ENCODE results near the gene INF2. TPM values are rescaled to one million over a fixed set of nuclear protein-coding genes. Genes with fewer than 3 reads are reported as not detected.

Gene INF2
- total RNA-seq, 8 experiments from 2014 or later = 2.4 to 31.1 (median 7.5) TPM

DNA sequence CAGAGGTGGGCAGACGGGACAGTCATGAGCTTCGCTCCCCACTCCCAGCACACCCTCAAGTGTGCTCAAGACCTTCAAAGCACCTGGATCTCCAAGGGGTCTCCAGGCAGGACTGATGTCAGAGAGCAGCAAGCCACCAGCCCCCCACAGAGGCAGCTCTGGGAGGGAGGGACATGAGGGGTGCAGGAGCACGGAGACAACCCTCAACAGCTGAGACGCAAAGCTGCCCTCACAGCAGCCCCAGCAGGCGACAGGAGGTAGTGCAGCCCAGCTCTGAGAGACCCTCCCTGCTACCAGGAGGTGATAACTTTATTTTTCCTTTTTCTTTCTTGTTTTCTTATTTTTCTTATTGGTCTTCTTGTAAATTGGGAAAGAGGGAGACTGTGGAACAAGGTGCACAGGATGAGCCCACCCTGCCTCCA is 81.4 kb downstream of the INF2 start:
- ATAC-seq (replicated peaks in 6 of 8) = no peak
- H3K4me3 ChIP-seq = no peak overlapping the region
- H3K27ac ChIP-seq = no peak overlapping the region
- in situ Hi-C loops (cut with MboI; ENCODE audit: low pct_unique_long_range_greater_than_20kb in 2 of 9, low sequenced_read_pairs in 9 of 9, unreplicated experiment in 9 of 9) = no loop called here
- peaks cover 16% of the 10 kb centered on the region in 2 donors for H3K4me1 ChIP-seq (replicated peaks in 1 of 2)
- WGBS, 10 experiments = 89 to 100% (median 95%) methylated on average over 2 to 5 of the region's 5 CpGs; no CpG with 5 or more reads in 7 of the 10 experiments

DNA sequence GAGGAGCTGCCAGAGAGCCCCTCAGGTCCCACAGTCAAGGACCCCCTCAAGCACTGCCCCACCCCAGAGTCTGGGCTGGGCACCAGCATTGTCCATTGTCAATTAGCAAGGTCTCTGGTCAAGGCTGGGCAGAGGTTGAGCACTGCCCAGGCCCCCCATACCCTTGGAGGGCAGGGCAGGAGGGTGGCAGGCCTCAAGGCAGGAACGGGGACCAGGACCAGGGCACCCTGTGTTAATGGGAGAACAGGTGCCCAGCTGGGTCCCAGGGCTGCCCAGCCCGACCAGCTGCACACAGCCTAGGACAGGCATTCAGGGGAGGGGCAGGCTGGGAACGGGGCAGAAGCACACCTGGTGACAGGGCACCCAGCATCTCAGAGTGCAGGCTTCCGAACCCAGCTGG is 82.0 kb downstream of the INF2 start:
- 100% methylated on average over 1 to 2 of the region's 4 CpGs; no CpG with 5 or more reads in 7 of the 10 experiments for WGBS, 10 experiments
- Histone ChIP-seq H3K4me1 (replicated peaks in 1 of 2) (peaks cover 16% of the 10 kb centered on the region in 2 donors), H3K27ac (no peak overlapping the region), H3K4me3 (no peak overlapping the region)
- in situ Hi-C loops (cut with MboI; ENCODE audit: low pct_unique_long_range_greater_than_20kb in 2 of 9, low sequenced_read_pairs in 9 of 9, unreplicated experiment in 9 of 9) = no loop called here
- no peak for ATAC-seq (replicated peaks in 6 of 8)

Other genes with a start within 250 kb of the INF2 start
- gene C14orf180, start 109.9 kb upstream of the INF2 start, total RNA-seq = under 1 TPM in 6 of 8 experiments, not detected in 2; 0.04 to 0.71 (median 0.35) TPM
- 10 to 100 TPM in 5 of 8 experiments, 1 to 10 TPM in 1, under 1 TPM in 2; 0.40 to 18.8 (median 12.8) TPM for gene TMEM179, start 84.8 kb upstream of the INF2 start, total RNA-seq
- 10 to 100 TPM in 1 of 8 experiments, 1 to 10 TPM in 7; 2.0 to 13.3 (median 3.1) TPM for gene ADSS1, start 34.6 kb downstream of the INF2 start, total RNA-seq
- gene SIVA1, start 63.5 kb downstream of the INF2 start, total RNA-seq = 10 to 100 TPM; 41.3 to 90.2 (median 52.7) TPM
- 100 to 1,000 TPM in 4 of 8 experiments, 10 to 100 TPM in 4; 55.9 to 120 (median 96.6) TPM for gene AKT1, start 106.1 kb downstream of the INF2 start, total RNA-seq
- gene ZBTB42, start 111.5 kb downstream of the INF2 start, total RNA-seq = 1 to 10 TPM in 7 of 8 experiments, under 1 TPM in 1; 0.60 to 5.0 (median 2.4) TPM
- gene CEP170B, start 175.7 kb downstream of the INF2 start, total RNA-seq = 10 to 100 TPM in 3 of 8 experiments, 1 to 10 TPM in 5; 6.3 to 18.4 (median 9.6) TPM
- gene PLD4, start 235.3 kb downstream of the INF2 start, total RNA-seq = 1 to 10 TPM in 1 of 8 experiments, under 1 TPM in 7; 0.09 to 1.1 (median 0.41) TPM